GM18951 (cell line): ENCODE data around the gene GRAP2.
"Not testable (repeated sequence)": the region's sequence is repeated elsewhere in the genome, so short reads cannot be mapped to it uniquely, and the experiment has no call there.

Experiments
- POLR2A ChIP-seq: IDR thresholded peaks from 4 replicates; pipeline ENCODE4 v1.6.1; 2011; ENCODE audit warnings: mild to moderate bottlenecking; ENCODE audit not compliant: insufficient read length, insufficient read depth; ENCODE audit errors: extremely low read depth
- in situ Hi-C: fragments of 300-500 bp; cut with MboI; formaldehyde crosslinking; loops from one replicate; pipeline ENCODE4 v1.12.0; 2022; ENCODE audit warnings: low sequenced_read_pairs, mixed read lengths, inconsistent platforms; ENCODE audit not compliant: unreplicated experiment

GRAP2 gene

GRCh38 chr22:39938509-39939111 is 37.7 kb downstream of the GRAP2 start:
- in situ Hi-C loops, result no loop called here
- no peak for TF ChIP-seq POLR2A

- no peak for TF ChIP-seq POLR2A
- in situ Hi-C loops, result no loop called here
These were observed 38.9 kb downstream of the GRAP2 start for GRCh38 chr22:39939830-39940229.

GRCh38 chr22:39940757-39941305 is 39.9 kb downstream of the GRAP2 start:
- in situ Hi-C loops, result no loop called here

GRCh38 chr22:39941601-39942000 is 40.7 kb downstream of the GRAP2 start:
- in situ Hi-C loops, result no loop called here
- no peak for TF ChIP-seq POLR2A

More at GRCh38 chr22:39940757-39941305, 39.9 kb downstream of the GRAP2 start:
- no peak for TF ChIP-seq POLR2A

GRCh38 chr22:39942439-39943230 is 41.8 kb downstream of the GRAP2 start:
- in situ Hi-C loops, result no loop called here
- no peak for TF ChIP-seq POLR2A

DNA sequence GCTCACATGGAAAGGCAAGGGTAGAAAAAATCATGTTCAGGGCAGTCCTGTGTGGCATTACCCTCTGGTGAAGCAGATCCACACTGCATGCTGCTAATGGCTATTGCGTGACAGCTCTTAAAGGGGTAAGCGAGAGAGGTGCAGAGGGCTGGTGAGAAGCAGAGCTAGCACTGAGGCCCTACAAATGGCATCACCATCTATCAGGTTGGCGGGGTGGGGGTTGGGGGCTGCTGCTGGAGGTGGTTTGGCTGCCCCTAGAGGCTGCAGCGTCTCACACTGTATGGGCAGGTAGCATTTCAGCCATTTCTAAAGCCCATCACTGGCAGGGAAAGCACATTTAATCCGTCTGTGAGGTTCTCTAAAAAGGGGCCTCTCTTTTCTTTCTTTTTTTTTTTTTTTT is 42.5 kb downstream of the GRAP2 start:
- TF ChIP-seq POLR2A, result no peak
- in situ Hi-C loops, result no loop called here

- no peak for TF ChIP-seq POLR2A
- in situ Hi-C loops, result no loop called here
These were observed 43.3 kb downstream of the GRAP2 start for GRCh38 chr22:39943953-39944872.

DNA sequence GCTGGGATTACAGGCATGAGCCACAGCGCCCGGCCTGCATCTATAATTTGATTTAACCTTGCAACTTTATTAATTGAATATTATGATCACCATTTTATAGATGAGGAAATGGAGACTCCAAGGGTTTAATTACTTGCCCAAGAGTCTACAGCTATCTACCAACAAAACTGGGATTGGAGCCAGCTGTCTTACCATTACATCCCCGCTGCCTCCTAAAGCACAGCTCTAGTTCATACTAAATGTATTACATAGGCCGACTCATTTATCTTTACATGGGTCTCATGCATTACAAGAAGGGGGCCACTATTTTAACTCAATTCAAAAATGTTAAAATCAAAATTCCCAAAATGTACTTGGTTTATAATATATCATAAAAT is 45.2 kb downstream of the GRAP2 start:
- no peak for TF ChIP-seq POLR2A
- in situ Hi-C loops, result no loop called here

DNA sequence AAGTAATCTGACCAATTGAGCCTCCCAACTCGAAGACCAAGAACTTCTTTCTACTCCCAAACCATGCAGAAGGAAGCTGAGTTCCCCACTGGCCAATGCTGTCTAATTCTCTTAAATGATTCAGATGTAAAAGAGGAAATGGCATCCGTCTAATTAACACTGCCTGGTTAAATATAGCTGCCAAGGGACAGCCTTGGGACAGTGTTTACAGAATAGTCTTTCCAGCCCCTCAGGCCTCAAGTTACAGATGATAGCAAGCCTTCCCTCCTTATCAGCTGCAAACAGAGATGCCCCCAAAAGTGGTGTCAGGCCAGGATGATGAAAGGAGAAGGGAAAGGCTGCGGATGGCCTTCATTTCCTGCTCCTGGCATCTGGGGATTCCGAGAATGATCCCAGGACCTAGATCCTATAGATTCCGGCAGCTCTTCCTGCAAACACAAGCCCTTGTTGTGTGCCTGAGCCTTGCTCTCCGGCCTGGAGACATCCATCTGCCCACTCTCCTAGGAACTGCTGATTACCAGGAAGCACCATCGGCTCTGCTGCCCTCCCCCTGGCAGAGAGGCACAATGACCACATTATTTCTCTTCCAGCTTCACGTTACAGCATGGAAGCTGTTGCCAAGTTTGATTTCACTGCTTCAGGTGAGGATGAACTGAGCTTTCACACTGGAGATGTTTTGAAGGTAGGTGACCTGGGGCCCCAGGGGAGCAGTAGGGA is 45.8 kb downstream of the GRAP2 start:
- TF ChIP-seq POLR2A, result no peak
- in situ Hi-C loops, result no loop called here

DNA sequence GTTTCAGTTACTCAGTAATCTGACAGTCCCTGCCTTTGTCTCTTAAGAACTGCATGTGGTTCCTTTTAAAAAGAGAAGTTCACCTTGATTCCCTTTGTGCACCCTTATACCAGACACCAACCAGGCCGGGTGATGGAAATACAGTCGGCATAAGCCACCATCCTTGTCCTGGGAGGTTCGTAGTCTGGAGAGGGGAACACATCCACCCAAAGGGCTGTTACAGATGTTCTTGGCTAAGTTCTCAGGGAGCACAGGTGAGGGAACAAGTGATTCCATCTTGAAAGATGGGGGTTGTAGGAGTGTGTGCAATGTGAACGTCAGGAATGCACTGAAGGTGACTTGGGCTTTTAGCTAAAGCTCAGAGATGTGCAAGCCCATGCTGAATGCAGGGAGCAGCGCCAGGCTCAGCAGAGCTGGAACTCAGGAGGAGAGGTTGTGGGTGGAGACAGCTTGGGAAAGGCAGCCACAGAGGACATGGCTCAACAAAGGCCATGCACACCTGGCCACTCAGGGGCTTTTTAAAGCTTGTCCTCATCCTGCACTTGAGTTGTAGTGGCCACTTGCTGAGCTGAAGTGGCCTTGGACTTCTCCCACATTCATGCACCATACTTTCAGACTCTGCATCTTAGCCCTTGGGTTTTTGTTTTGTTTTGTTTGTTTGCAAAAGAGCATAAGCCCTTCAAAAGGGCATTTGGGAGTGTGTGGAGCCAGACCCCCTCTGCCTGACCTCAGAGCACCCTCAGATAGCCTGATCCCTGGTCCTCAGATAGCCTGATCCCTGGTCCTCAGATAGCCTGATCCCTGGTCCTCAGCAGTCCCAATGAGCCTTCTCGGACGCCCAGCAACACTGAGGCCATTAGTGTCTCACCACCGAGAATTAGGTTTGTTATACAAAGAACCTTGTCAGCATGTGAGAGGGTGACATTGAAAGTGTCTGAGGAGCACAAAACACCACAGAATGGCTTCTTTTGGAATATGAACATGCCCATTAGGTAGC is 46.6 kb downstream of the GRAP2 start:
- no peak for TF ChIP-seq POLR2A
- in situ Hi-C loops, result no loop called here

GRCh38 chr22:39949964-39950737 is 49.3 kb downstream of the GRAP2 start:
- TF ChIP-seq POLR2A, result no peak
- in situ Hi-C loops, result no loop called here

- in situ Hi-C loops, result not testable (repeated sequence)
These were observed 50.9 kb downstream of the GRAP2 start for GRCh38 chr22:39951603-39952293.
